ENCODE results near the gene MAGEA12.

- TF ChIP-seq CTCF (optimal IDR thresholded peaks at IDR 0.05 in 1 of 3, IDR thresholded peaks at IDR 0.05 in 1 of 3, conservative IDR thresholded peaks at IDR 0.05 in 1 of 3; ENCODE audit: extremely low read depth in 1 of 3, insufficient read depth in 2 of 3, low read length in 3 of 3) (no peak), EZH2 (IDR thresholded peaks at IDR 0.05; ENCODE audit: low read length) (no peak)
These were observed 2.4 kb downstream of the MAGEA12 start for GRCh38 chrX:152735860-152736511.
